T1000 (cell line): ENCODE results near the gene STAG3.
"Not testable (repeated sequence)": the region's sequence is repeated elsewhere in the genome, so short reads cannot be mapped to it uniquely, and the experiment has no call there.

ENCODE experiments used
- DNase-seq: peaks from one replicate; lab custom pipeline; 2025; ENCODE audit warnings: mixed read lengths; lab: John Stamatoyannopoulos, UW

Gene STAG3

GRCh38 chr7:100246865-100247137, 69.1 kb downstream of the STAG3 start:
- DNase-seq = not testable (repeated sequence)

- DNase-seq = peak; percentile 62
These were observed 69.5 kb downstream of the STAG3 start for GRCh38 chr7:100247152-100247757.

DNA sequence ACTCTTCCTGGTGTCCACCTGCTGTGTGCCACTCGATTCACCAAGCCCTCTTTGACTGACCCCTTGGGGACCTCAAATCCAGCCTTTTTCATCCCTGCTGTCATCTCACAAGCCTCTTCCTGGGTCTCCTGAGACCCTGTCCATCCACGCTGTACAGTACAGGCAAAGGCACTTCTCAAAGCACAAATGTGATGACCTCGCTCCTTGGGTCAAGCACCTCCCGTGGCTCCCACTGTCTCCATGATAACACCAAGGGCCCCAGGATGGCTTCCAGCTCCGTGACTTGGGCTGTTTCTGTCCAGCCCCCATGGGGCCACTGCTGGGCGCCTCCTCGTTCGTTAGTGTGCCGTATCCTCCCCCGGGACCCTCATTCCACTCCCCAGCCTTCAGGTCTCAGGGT, 70.8 kb downstream of the STAG3 start:
- no peak for DNase-seq

GRCh38 chr7:100257017-100257416, 79.3 kb downstream of the STAG3 start:
- DNase-seq = no peak

DNA sequence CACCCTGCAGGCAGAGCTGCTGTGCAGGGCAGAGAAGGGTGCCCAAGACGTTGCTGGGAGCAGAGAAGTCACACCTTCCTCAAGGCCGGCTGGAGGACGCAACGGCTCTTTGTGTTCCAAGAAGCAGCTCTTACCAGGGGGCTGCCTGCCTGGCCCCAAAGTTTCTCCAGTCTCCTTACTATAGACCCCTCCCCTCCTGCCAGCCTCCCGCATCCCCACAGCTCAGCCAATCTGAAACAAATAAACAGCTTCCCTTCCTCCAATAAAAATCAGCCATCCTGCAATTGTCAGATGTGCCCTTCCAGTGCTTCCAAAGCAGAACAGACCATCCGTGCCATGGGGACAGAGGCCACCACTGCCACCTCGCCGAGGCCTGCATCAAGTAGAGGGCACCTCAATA, 82.3 kb downstream of the STAG3 start:
- DNase-seq = not testable (repeated sequence)

DNA sequence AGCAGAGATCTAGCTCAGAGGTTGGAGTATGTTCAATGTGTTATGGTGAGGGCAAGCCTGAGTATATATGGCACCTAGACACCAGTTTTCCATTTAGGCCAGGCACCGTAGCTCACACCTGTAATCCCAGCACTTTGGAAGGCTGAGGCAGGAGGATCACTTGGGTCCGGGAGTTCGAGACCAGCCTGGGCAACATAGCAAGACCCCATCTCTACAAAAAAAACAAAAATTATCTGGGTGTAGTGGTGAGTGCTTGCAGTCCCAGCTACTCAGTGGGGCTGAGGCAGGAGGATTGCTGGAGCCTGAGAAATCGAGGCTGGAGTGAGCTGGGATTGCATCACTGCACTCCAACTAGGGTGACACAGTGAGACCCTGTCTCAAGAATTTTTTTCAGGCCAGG, 85.2 kb downstream of the STAG3 start:
- DNase-seq = not testable (repeated sequence)
